ENCODE data around the gene SMC3. TPM values are rescaled to one million over a fixed set of nuclear protein-coding genes. Genes with fewer than 3 reads are reported as not detected.

SMC3 gene
- total RNA-seq, 2 experiments from 2014 or later, result 69.7 to 71.2 TPM

DNA sequence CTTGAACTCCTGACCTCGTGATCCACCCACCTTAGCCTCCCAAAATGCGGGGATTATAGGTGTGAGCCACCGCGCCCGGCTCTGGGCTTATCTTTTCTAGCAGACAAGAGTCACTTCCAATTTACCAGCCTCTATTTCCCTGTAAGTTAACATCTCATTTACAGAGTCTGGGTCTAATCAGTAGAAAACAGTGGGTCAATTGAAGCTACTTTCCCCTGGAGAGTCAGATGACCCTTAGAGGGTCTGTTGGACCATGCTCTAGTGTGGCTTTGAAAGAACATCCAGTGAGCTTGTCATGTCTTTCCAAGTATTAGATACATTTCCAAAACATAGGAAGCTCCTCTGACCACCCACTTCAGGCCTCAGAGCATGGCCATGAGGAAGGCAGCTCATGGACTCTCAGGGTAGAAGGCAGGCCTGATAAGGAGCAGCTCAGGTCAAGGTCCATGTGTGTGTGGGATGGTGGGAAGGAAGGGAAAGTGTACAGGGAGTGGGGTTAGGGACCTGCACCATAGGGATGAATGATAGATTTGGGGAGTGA lies 49.1 kb downstream of the SMC3 start:
- DNase-seq, result no peak
- Mint-ChIP-seq H3K27me3 (no peaks in the 10 kb centered on the region), H3K27ac (peak overlapping the region; percentile 12)

DNA sequence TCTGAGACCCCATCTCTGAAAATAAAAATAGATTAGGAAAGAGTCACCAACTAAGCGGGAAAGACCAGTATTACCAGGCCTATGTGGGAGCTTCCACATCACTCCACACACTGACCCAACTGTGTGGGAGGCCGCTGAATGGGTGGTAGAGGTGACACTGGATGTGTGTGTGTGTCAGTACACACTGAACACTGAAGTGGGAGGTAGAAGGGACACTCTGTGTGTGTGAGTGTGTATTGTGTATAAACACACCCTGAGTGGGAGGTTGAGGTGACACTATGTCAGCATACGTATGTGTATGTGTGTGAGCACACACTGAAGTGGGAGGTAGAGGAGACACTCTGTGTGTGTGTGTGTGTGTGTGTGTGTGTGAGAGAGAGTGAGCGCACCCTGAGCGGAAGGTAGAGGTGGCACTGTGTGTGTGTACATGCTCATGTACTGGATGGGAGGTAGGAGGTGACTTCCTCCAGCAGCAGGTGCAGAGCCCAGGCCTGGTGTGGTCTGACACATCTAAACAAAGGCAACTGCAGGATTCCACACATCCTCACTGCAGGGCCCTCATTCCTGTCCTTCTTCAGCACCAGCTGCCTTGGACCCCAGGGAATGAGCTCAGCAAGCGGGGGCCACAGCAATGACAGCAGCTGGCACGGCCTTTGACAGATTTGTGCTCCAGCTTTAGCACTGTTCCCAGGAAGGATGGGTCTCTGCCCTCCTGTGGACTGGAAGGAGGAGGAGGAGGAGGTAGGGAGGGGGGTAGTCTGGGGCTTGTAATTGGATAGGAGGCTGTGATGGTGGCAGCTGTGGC lies 50.1 kb downstream of the SMC3 start:
- peak overlapping the region; percentile 91 for H3K27ac Mint-ChIP-seq
- H3K27me3 Mint-ChIP-seq, result no peaks in the 10 kb centered on the region
- H3K4me3 Mint-ChIP-seq, result no peak overlapping the region
- TF ChIP-seq, protein P1, sequence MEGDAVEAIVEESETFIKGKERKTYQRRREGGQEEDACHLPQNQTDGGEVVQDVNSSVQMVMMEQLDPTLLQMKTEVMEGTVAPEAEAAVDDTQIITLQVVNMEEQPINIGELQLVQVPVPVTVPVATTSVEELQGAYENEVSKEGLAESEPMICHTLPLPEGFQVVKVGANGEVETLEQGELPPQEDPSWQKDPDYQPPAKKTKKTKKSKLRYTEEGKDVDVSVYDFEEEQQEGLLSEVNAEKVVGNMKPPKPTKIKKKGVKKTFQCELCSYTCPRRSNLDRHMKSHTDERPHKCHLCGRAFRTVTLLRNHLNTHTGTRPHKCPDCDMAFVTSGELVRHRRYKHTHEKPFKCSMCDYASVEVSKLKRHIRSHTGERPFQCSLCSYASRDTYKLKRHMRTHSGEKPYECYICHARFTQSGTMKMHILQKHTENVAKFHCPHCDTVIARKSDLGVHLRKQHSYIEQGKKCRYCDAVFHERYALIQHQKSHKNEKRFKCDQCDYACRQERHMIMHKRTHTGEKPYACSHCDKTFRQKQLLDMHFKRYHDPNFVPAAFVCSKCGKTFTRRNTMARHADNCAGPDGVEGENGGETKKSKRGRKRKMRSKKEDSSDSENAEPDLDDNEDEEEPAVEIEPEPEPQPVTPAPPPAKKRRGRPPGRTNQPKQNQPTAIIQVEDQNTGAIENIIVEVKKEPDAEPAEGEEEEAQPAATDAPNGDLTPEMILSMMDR (IDR thresholded peaks at IDR 0.05), result no peak
- ATAC-seq (peak; percentile 61), DNase-seq (peak; percentile 61)
- intact Hi-C loops (cut with micrococcal nuclease), result loop anchor here (10.0 kb wide), 3 partner anchors 257 to 367 kb away; partner anchors contain the start of gene PDCD4
- CTCF ChIA-PET, result interaction anchor here (0.7 to 3.2 kb wide), 3 partner anchors 7 to 55 kb away, joined by 3 to 13 read pairs (median 4); no protein-coding TSS in a partner anchor
- POLR2A ChIA-PET, result interaction anchor here (0.9 to 1.6 kb wide), 2 partner anchors 89 to 156 kb away, joined by 3 to 4 read pairs; no protein-coding TSS in a partner anchor
- no peaks in the 10 kb centered on the region for H3K36me3 Mint-ChIP-seq (ENCODE audit: low read depth)
- peaks cover 4% of the 10 kb centered on the region for H3K9me3 Mint-ChIP-seq
- peaks cover 64% of the 10 kb centered on the region for H3K4me1 Mint-ChIP-seq (ENCODE audit: low read depth)

More for the DNA sequence above, 49.1 kb downstream of the SMC3 start:
- H3K4me1 Mint-ChIP-seq (ENCODE audit: low read depth), result peaks cover 74% of the 10 kb centered on the region
- ChIA-PET POLR2A (interaction anchor here (0.9 kb wide), 1 partner anchor 91 kb away, joined by 3 read pairs; no protein-coding TSS in a partner anchor), CTCF (interaction anchor here (0.8 to 6.9 kb wide), 4 partner anchors 8 to 187 kb away, joined by 3 to 81 read pairs (median 8); no protein-coding TSS in a partner anchor)
- no peaks in the 10 kb centered on the region for H3K36me3 Mint-ChIP-seq (ENCODE audit: low read depth)
- no peak for ATAC-seq
- no peak overlapping the region for H3K4me3 Mint-ChIP-seq
- TF ChIP-seq, protein P1 (IDR thresholded peaks at IDR 0.05), result no peak
- peaks cover under 1% of the 10 kb centered on the region for H3K9me3 Mint-ChIP-seq
- intact Hi-C loops (cut with micrococcal nuclease), result loop anchor here (10.0 kb wide), 3 partner anchors 258 to 368 kb away; partner anchors contain the start of gene PDCD4

DNA sequence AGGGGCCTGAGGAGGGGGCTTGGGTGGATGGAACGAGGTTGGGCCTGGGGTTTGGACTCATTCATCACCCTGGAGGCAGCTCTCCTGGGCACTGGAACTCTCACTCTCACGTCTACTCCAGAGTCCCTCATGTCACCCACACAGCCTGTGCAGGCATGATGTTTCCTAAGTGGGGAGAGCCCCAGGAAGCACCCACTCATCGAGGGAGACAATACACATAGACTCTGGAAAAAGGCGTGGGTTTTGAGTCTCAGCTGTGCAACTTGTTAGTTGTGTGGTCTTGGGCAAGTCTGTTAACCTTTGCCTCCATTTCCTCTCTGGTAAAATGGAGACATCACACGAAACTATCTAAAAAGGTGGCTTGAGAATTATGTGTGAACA lies 50.7 kb downstream of the SMC3 start:
- CTCF ChIA-PET, result interaction anchor here (0.7 to 3.2 kb wide), 5 partner anchors 8 to 54 kb away, joined by 3 to 13 read pairs (median 4); no protein-coding TSS in a partner anchor
- no peak overlapping the region for H3K4me3 Mint-ChIP-seq
- DNase-seq (peak; percentile 77), ATAC-seq (peak; percentile 63)
- intact Hi-C loops (cut with micrococcal nuclease), result loop anchor here (10.0 kb wide), 3 partner anchors 257 to 367 kb away; partner anchors contain the start of gene PDCD4
- no peaks in the 10 kb centered on the region for H3K27me3 Mint-ChIP-seq
- POLR2A ChIA-PET, result interaction anchor here (1.6 kb wide), 2 partner anchors 53 to 155 kb away, joined by 4 to 9 read pairs; no protein-coding TSS in a partner anchor
- H3K27ac Mint-ChIP-seq, result peak overlapping the region; percentile 91
- peaks cover 59% of the 10 kb centered on the region for H3K4me1 Mint-ChIP-seq (ENCODE audit: low read depth)
- peaks cover 4% of the 10 kb centered on the region for H3K9me3 Mint-ChIP-seq
- TF ChIP-seq, protein P1 (IDR thresholded peaks at IDR 0.05), result no peak
- no peaks in the 10 kb centered on the region for H3K36me3 Mint-ChIP-seq (ENCODE audit: low read depth)

DNA sequence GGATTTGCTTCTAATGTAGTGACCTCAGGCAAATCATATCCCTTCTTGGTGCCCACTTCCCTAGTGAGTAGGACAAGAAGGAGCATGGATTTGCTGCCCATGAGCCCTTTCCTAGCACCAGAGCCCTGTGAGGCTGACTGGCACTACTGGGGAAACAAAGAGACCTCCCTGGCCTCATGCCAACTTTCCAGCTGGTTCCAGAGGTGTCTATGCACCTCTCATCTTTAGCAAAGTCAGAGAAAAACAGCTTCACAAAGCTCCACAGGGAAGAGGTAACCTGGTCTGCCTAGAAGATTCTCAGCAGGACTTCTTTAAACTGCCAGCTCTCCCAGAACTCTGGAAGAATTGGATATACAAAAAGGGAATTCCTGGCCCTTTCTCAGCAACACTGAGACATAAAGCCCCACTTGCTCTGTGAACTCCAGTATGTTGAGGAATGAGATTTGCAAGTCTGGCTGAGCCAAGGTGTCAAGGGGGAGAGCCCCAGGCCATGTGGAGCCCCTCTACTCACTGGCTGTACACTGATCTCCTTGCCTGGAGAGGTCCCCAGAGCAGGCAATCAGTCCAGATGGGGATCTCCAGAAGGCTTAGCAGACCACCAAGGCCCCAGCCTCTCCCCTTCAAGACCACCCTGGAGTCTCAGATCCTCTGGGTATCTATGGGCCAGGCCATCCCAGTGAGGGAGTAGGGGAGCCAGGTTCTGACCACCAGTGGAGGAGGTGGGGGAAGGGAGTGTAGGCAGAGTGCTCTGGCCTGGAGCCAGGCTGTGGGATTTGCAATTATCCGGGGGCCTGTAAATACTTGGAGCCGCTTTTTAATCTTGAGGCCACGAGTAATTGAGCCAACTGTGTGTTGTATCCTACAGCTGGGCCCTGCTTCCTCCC lies 52.3 kb downstream of the SMC3 start:
- peaks cover 4% of the 10 kb centered on the region for H3K9me3 Mint-ChIP-seq
- TF ChIP-seq, protein P1 (IDR thresholded peaks at IDR 0.05), result no peak
- no peaks in the 10 kb centered on the region for H3K27me3 Mint-ChIP-seq
- no peaks in the 10 kb centered on the region for H3K36me3 Mint-ChIP-seq (ENCODE audit: low read depth)
- no peak overlapping the region for H3K4me3 Mint-ChIP-seq
- DNase-seq, result no peak
- intact Hi-C loops (cut with micrococcal nuclease), result loop anchor here (10.0 kb wide), 3 partner anchors 255 to 365 kb away; partner anchors contain the start of gene PDCD4
- POLR2A ChIA-PET, result interaction anchor here (1.6 kb wide), 1 partner anchor 52 kb away, joined by 9 read pairs; no protein-coding TSS in a partner anchor
- ATAC-seq, result no peak
- no peak overlapping the region for H3K27ac Mint-ChIP-seq
- CTCF ChIA-PET, result interaction anchor here (0.6 to 3.2 kb wide), 5 partner anchors 8 to 1337 kb away, joined by 3 to 13 read pairs (median 4); no protein-coding TSS in a partner anchor
- peaks cover 44% of the 10 kb centered on the region for H3K4me1 Mint-ChIP-seq (ENCODE audit: low read depth)
